Loucy (cell line): ENCODE results near the gene NEMP2.

Experiments used
- H2AFZ ChIP-seq: fragments of 200-600 bp; sonication (generic); 2 replicates; pipeline ENCODE4 v1.6.0; 2016; ENCODE audit warnings: antibody characterized with exemption, mild to moderate bottlenecking, low read length, moderate library complexity
- H3F3A ChIP-seq: fragments of 200-600 bp; 2 replicates; pipeline ENCODE4 v1.6.0; 2016; ENCODE audit warnings: antibody characterized with exemption, low read depth, mild to moderate bottlenecking
- H3K27me3 ChIP-seq: fragments of 200-600 bp; sonication (generic); 2 replicates; pipeline ENCODE4 v1.6.1; 2014; ENCODE audit warnings: low read length, mild to moderate bottlenecking; ENCODE audit not compliant: insufficient read depth, poor library complexity, severe bottlenecking
- H3K36me3 ChIP-seq: fragments of 200-600 bp; sonication (generic); 2 replicates; pipeline ENCODE4 v1.6.1; 2016; ENCODE audit warnings: low read length; ENCODE audit not compliant: insufficient read depth
- H3K4me1 ChIP-seq: fragments of 200-600 bp; sonication (generic); 2 replicates; pipeline ENCODE4 v1.5.1; 2014; ENCODE audit warnings: low read length, mild to moderate bottlenecking; ENCODE audit not compliant: insufficient read depth, poor library complexity, severe bottlenecking
- H3K4me2 ChIP-seq: fragments of 200-600 bp; sonication (generic); 2 replicates; pipeline ENCODE4 v1.6.0; 2014; ENCODE audit warnings: antibody characterized with exemption, low read length, low read depth, mild to moderate bottlenecking; ENCODE audit not compliant: poor library complexity, severe bottlenecking
- H3K4me3 ChIP-seq: fragments of 200-600 bp; sonication (generic); 2 replicates; pipeline ENCODE4 v1.5.1; 2014; ENCODE audit warnings: low read length, mild to moderate bottlenecking, mixed read lengths; ENCODE audit not compliant: poor library complexity, severe bottlenecking
- H3K79me2 ChIP-seq: fragments of 200-600 bp; sonication (generic); 2 replicates; pipeline ENCODE4 v1.6.1; 2014; ENCODE audit warnings: low read length; ENCODE audit not compliant: insufficient read depth
- H3K9ac ChIP-seq: fragments of 200-600 bp; sonication (generic); 2 replicates; pipeline ENCODE4 v1.6.0; 2014; ENCODE audit warnings: mild to moderate bottlenecking, low read depth, low read length, moderate library complexity; ENCODE audit not compliant: poor library complexity, severe bottlenecking
- H3K9me2 ChIP-seq: fragments of 200-600 bp; sonication (generic); replicated peaks from 2 replicates; pipeline ENCODE4 v1.6.1; 2016; ENCODE audit warnings: low read depth, low read length, mixed read lengths
- H3K9me3 ChIP-seq: fragments of 200-600 bp; sonication (generic); 2 replicates; pipeline ENCODE4 v1.6.1; 2014; ENCODE audit warnings: mild to moderate bottlenecking, antibody characterized with exemption, low read length, low read depth; ENCODE audit not compliant: insufficient read depth
- H4K20me1 ChIP-seq: fragments of 200-600 bp; sonication (generic); 2 replicates; pipeline ENCODE4 v1.6.0; 2014; ENCODE audit warnings: antibody characterized with exemption, low read length, mild to moderate bottlenecking; ENCODE audit not compliant: insufficient read depth, poor library complexity, severe bottlenecking
- CTCF ChIP-seq: fragments of 200-600 bp; sonication (generic); conservative IDR thresholded peaks from 2 replicates; pipeline ENCODE4 v1.5.1; 2014; ENCODE audit warnings: mild to moderate bottlenecking, antibody characterized with exemption, low read length
- EZH2phosphoT487 ChIP-seq: fragments of 200-600 bp; IDR thresholded peaks from 2 replicates; pipeline ENCODE4 v1.6.1; 2018; ENCODE audit warnings: antibody characterized with exemption, mild to moderate bottlenecking, moderate library complexity, borderline replicate concordance

NEMP2 gene

GRCh38 chr2:190514676-190515075 lies 19.8 kb downstream of the NEMP2 start:
- Histone ChIP-seq H3K4me3 (no peak overlapping the region), H3K36me3 (no peaks in the 10 kb centered on the region; the same call in 1 of the 2 replicates), H2AFZ (no peak overlapping the region), H3K79me2 (no peaks in the 10 kb centered on the region), H3K9me2 (no peaks in the 10 kb centered on the region), H3K4me1 (peaks cover 19% of the 10 kb centered on the region), H3K27me3 (no peaks in the 10 kb centered on the region), H4K20me1 (no peaks in the 10 kb centered on the region), H3K4me2 (no peak overlapping the region), H3F3A (no peaks in the 10 kb centered on the region), H3K9me3 (no peaks in the 10 kb centered on the region), H3K9ac (no peak overlapping the region)
- TF ChIP-seq CTCF: no peak
- TF ChIP-seq EZH2phosphoT487: no peak

- Histone ChIP-seq H3K9me2 (no peaks in the 10 kb centered on the region), H3K9me3 (no peaks in the 10 kb centered on the region), H3F3A (no peaks in the 10 kb centered on the region), H3K27me3 (no peaks in the 10 kb centered on the region), H3K36me3 (no peaks in the 10 kb centered on the region; the same call in 1 of the 2 replicates), H4K20me1 (no peaks in the 10 kb centered on the region), H3K79me2 (no peaks in the 10 kb centered on the region), H3K9ac (no peak overlapping the region), H3K4me2 (no peak overlapping the region), H3K4me1 (peaks cover 15% of the 10 kb centered on the region), H3K4me3 (no peak overlapping the region), H2AFZ (no peak overlapping the region)
- TF ChIP-seq EZH2phosphoT487 (no peak), CTCF (no peak)
Observed at GRCh38 chr2:190513877-190514276, 20.6 kb downstream of the NEMP2 start.

GRCh38 chr2:190512539-190513095 lies 21.9 kb downstream of the NEMP2 start:
- H3K4me3 ChIP-seq: no peak overlapping the region
- H3K9me3 ChIP-seq: no peaks in the 10 kb centered on the region
- TF ChIP-seq CTCF (no peak), EZH2phosphoT487 (no peak)
- no peaks in the 10 kb centered on the region for H3K27me3 ChIP-seq
- no peak overlapping the region for H2AFZ ChIP-seq
- no peaks in the 10 kb centered on the region for H3K79me2 ChIP-seq
- H3F3A ChIP-seq: no peaks in the 10 kb centered on the region
- no peak overlapping the region for H3K4me2 ChIP-seq
- H3K9ac ChIP-seq: no peak overlapping the region
- H3K4me1 ChIP-seq: peaks cover 15% of the 10 kb centered on the region
- no peaks in the 10 kb centered on the region; the same call in 1 of the 2 replicates for H3K36me3 ChIP-seq
- no peaks in the 10 kb centered on the region for H3K9me2 ChIP-seq
- no peaks in the 10 kb centered on the region for H4K20me1 ChIP-seq
